Prostate gland (tissue), 2 donors: Measurements from ENCODE around the gene PTPRT. TPM values are rescaled to one million over a fixed set of nuclear protein-coding genes. Genes with fewer than 3 reads are reported as not detected.

ENCODE experiments used
- DNase-seq: peaks from one replicate; pipeline ENCODE4 v3.0.0-alpha.2; 2019; ENCODE audit warnings: low spot score
- H3K27ac ChIP-seq, 2 donors: fragments of 200-600 bp; sonication (generic); 2 replicates each; pipeline ENCODE4 v1.5.1; 2017 to 2019
- H3K27me3 ChIP-seq: fragments of 200-600 bp; sonication (generic); replicated peaks from 2 replicates; pipeline ENCODE4 v1.5.1; 2019; ENCODE audit not compliant: insufficient read depth
- H3K36me3 ChIP-seq, 2 donors: fragments of 200-600 bp; sonication (generic); 1 replicate in 1 of 2; 2 replicates in 1 of 2; pipeline versions ENCODE4 v1.5.1 to v1.8.1; 2017 to 2019
- H3K4me1 ChIP-seq: fragments of 200-600 bp; sonication (generic); replicated peaks from 2 replicates; pipeline ENCODE4 v1.5.1; 2019
- H3K4me3 ChIP-seq, 2 donors: fragments of 200-600 bp; sonication (generic); 2 replicates each; pipeline ENCODE4 v1.5.1; 2017 to 2019
- H3K9me3 ChIP-seq: fragments of 200-600 bp; sonication (generic); 2 replicates; pipeline ENCODE4 v1.5.1; 2017
- CTCF ChIP-seq, 4 experiments: fragments of 200-600 bp in 2 of 4; fragments of 450-650 bp in 2 of 4; sonication (generic) in 2 of 4; IDR thresholded peaks; 1 replicate in 3 of 4; 2 replicates in 1 of 4; pipeline ENCODE4 v1.5.1; 2016 to 2019; ENCODE audit warnings: antibody characterized with exemption in 4 of 4, mild to moderate bottlenecking in 2 of 4, moderate library complexity in 2 of 4
- POLR2A ChIP-seq: fragments of 450-650 bp; IDR thresholded peaks from one replicate; pipeline ENCODE4 v1.6.1; 2016; ENCODE audit warnings: antibody characterized with exemption, mild to moderate bottlenecking
- POLR2AphosphoS5 ChIP-seq: sonication (generic); formaldehyde crosslinking; IDR thresholded peaks from one replicate; pipeline ENCODE4 v1.6.1; 2017; ENCODE audit warnings: antibody characterized with exemption
- WGBS: methylation state at CpG from one replicate; pipeline ENCODE4 v1.1.5; 2018; 5-methylcytosine and 5-hydroxymethylcytosine counted together
- intact Hi-C: fragments of 100-400 bp; cut with DNase I; formaldehyde crosslinking; loops from one replicate; pipeline ENCODE4 v1.14.2; 2022
- total RNA-seq, 2 donors: library from RNA; depleted of rRNA; stranded (reverse); fragments of >200 nt; gene quantifications; one replicate each; pipeline ENCODE4 v1.1.0, GENCODE V29; 2016

Gene PTPRT
- total RNA-seq, 2 donors from 2014 or later = 1.5 to 3.5 TPM

GRCh38 chr20:43095034-43095433 is 94.7 kb downstream of the PTPRT start:
- TF ChIP-seq CTCF (IDR thresholded peaks at IDR 0.05) (no peak), POLR2AphosphoS5 (no peak), POLR2A (no peak)
- DNase-seq = no peak
- intact Hi-C loops = no loop called here
- no peak overlapping the region for H3K4me3 ChIP-seq
- no peaks in the 10 kb centered on the region for H3K4me1 ChIP-seq
- H3K27ac ChIP-seq = no peak overlapping the region
- no peaks in the 10 kb centered on the region for H3K36me3 ChIP-seq
- 84% methylated on average over 2 of the region's 2 CpGs for WGBS
- no peaks in the 10 kb centered on the region for H3K27me3 ChIP-seq
- no peaks in the 10 kb centered on the region for H3K9me3 ChIP-seq

- Histone ChIP-seq H3K27me3 (no peaks in the 10 kb centered on the region), H3K9me3 (no peaks in the 10 kb centered on the region), H3K4me3 (no peak overlapping the region), H3K4me1 (no peaks in the 10 kb centered on the region), H3K27ac (no peak overlapping the region), H3K36me3 (no peaks in the 10 kb centered on the region)
- intact Hi-C loops = no loop called here
- WGBS = 74% methylated on average over 4 of the region's 4 CpGs
- DNase-seq = no peak
- TF ChIP-seq POLR2AphosphoS5 = no peak
- no peak for TF ChIP-seq POLR2A
- TF ChIP-seq CTCF (IDR thresholded peaks at IDR 0.05) = no peak
Observed at GRCh38 chr20:43092386-43093088, 97.2 kb downstream of the PTPRT start.

- H3K27ac ChIP-seq = no peak overlapping the region
- intact Hi-C loops = no loop called here
Observed at GRCh38 chr20:43068482-43068881, 121.2 kb downstream of the PTPRT start.

GRCh38 chr20:43066125-43066524 is 123.6 kb downstream of the PTPRT start:
- WGBS = 54% methylated on average over 6 of the region's 6 CpGs
- no peak for TF ChIP-seq POLR2AphosphoS5
- no peak for TF ChIP-seq POLR2A
- TF ChIP-seq CTCF (IDR thresholded peaks at IDR 0.05) = no peak
- H3K4me3 ChIP-seq = no peak overlapping the region
- no peaks in the 10 kb centered on the region for H3K9me3 ChIP-seq
- DNase-seq = no peak
- H3K4me1 ChIP-seq = no peaks in the 10 kb centered on the region
- no peak overlapping the region for H3K27ac ChIP-seq
- no peaks in the 10 kb centered on the region for H3K27me3 ChIP-seq
- H3K36me3 ChIP-seq = no peaks in the 10 kb centered on the region
- intact Hi-C loops = no loop called here

More at GRCh38 chr20:43068482-43068881, 121.2 kb downstream of the PTPRT start:
- Histone ChIP-seq H3K36me3 (no peaks in the 10 kb centered on the region), H3K27me3 (no peaks in the 10 kb centered on the region), H3K9me3 (no peaks in the 10 kb centered on the region), H3K4me1 (no peaks in the 10 kb centered on the region), H3K4me3 (no peak overlapping the region)
- no peak for DNase-seq
- TF ChIP-seq CTCF (IDR thresholded peaks at IDR 0.05) (no peak), POLR2A (no peak), POLR2AphosphoS5 (no peak)
- WGBS = 85% methylated on average over 1 of the region's 1 CpG

GRCh38 chr20:43065299-43065698 is 124.4 kb downstream of the PTPRT start:
- no peaks in the 10 kb centered on the region for H3K4me1 ChIP-seq
- intact Hi-C loops = no loop called here
- no peak for DNase-seq

More at GRCh38 chr20:43065299-43065698, 124.4 kb downstream of the PTPRT start:
- H3K27ac ChIP-seq = no peak overlapping the region
- no peaks in the 10 kb centered on the region for H3K36me3 ChIP-seq
- no peaks in the 10 kb centered on the region for H3K27me3 ChIP-seq
- TF ChIP-seq CTCF (IDR thresholded peaks at IDR 0.05) (no peak), POLR2A (no peak), POLR2AphosphoS5 (no peak)
- no peak overlapping the region for H3K4me3 ChIP-seq
- no peaks in the 10 kb centered on the region for H3K9me3 ChIP-seq
